Liver (tissue), 9 donors: ENCODE results near the gene DUOXA1. TPM values are rescaled to one million over a fixed set of nuclear protein-coding genes. Genes with fewer than 3 reads are reported as not detected.

Experiments used
- DNase-seq: peaks from one replicate; pipeline ENCODE4 v3.0.0-alpha.2; 2017; ENCODE audit warnings: low spot score
- H3K27ac ChIP-seq, 2 donors: one replicate each; pipeline ENCODE4 v1.7.0; 2013; ENCODE audit warnings: inconsistent platforms in 2 of 2, low read length in 2 of 2, control low read depth in 1 of 2, low read depth in 1 of 2, mild to moderate bottlenecking in 1 of 2
- H3K27me3 ChIP-seq, 4 donors: one replicate each; pipeline versions ENCODE4 v1.6.1 to v1.7.0; 2013; ENCODE audit warnings: low read length in 3 of 4, inconsistent platforms in 1 of 4, mild to moderate bottlenecking in 1 of 4, moderate library complexity in 1 of 4; ENCODE audit not compliant: control insufficient read depth in 4 of 4, insufficient read depth in 4 of 4
- H3K36me3 ChIP-seq, 4 donors: one replicate each; pipeline versions ENCODE4 v1.6.1 to v1.7.0; 2013; ENCODE audit warnings: low read length in 3 of 4, mild to moderate bottlenecking in 3 of 4, low read depth in 1 of 4, moderate library complexity in 1 of 4; ENCODE audit not compliant: control insufficient read depth in 4 of 4, insufficient read depth in 3 of 4
- H3K4me1 ChIP-seq, 4 donors: one replicate each; pipeline versions ENCODE4 v1.6.1 to v1.7.0; 2013; ENCODE audit warnings: low read length in 3 of 4, mild to moderate bottlenecking in 3 of 4, moderate library complexity in 1 of 4; ENCODE audit not compliant: control insufficient read depth in 4 of 4, insufficient read depth in 4 of 4
- H3K4me3 ChIP-seq, 3 donors: one replicate each; pipeline versions ENCODE4 v1.6.1 to v1.7.0; 2013; ENCODE audit warnings: low read length in 3 of 3, control low read depth in 1 of 3, low read depth in 1 of 3, mild to moderate bottlenecking in 1 of 3
- H3K9ac ChIP-seq, 2 donors: one replicate each; pipeline ENCODE4 v1.7.0; 2013; ENCODE audit warnings: low read length in 2 of 2, mild to moderate bottlenecking in 2 of 2, moderate library complexity in 2 of 2, control low read depth in 1 of 2, low read depth in 1 of 2
- H3K9me3 ChIP-seq, 4 donors: one replicate each; pipeline versions ENCODE4 v1.6.1 to v1.7.0; 2013; ENCODE audit warnings: low read length in 3 of 4; ENCODE audit not compliant: control insufficient read depth in 4 of 4
- EGR1 ChIP-seq, 2 donors: IDR thresholded peaks; 2 replicates each; pipeline ENCODE4 v1.6.1; 2016 to 2018; ENCODE audit warnings: antibody characterized with exemption in 2 of 2, low read depth in 2 of 2
- FOXA1 ChIP-seq: IDR thresholded peaks from 2 replicates; pipeline ENCODE4 v1.6.1; 2016; ENCODE audit warnings: antibody characterized with exemption
- FOXA2 ChIP-seq: IDR thresholded peaks from 2 replicates; pipeline ENCODE4 v1.6.1; 2016; ENCODE audit warnings: antibody characterized with exemption
- GABPA ChIP-seq, 2 donors: IDR thresholded peaks in 1 of 2; conservative IDR thresholded peaks in 1 of 2; 2 replicates each; pipeline ENCODE4 v1.6.1; 2016; ENCODE audit warnings: antibody characterized with exemption in 2 of 2, mild to moderate bottlenecking in 1 of 2, moderate library complexity in 1 of 2
- HNF4A ChIP-seq, 2 donors: conservative IDR thresholded peaks; 2 replicates each; pipeline ENCODE4 v1.6.1; 2016; ENCODE audit warnings: antibody characterized with exemption in 2 of 2, mild to moderate bottlenecking in 2 of 2
- HNF4G ChIP-seq: IDR thresholded peaks from 2 replicates; pipeline ENCODE4 v1.6.1; 2016; ENCODE audit warnings: antibody characterized with exemption
- JUND ChIP-seq, 2 donors: IDR thresholded peaks; 2 replicates each; pipeline ENCODE4 v1.6.1; 2016; ENCODE audit warnings: antibody characterized with exemption in 2 of 2
- NR2F2 ChIP-seq: IDR thresholded peaks from 2 replicates; pipeline ENCODE4 v1.6.1; 2016; ENCODE audit warnings: antibody characterized with exemption
- RAD21 ChIP-seq, 2 donors: IDR thresholded peaks; 2 replicates each; pipeline ENCODE4 v1.6.1; 2016; ENCODE audit warnings: antibody characterized with exemption in 2 of 2, mild to moderate bottlenecking in 2 of 2
- RXRA ChIP-seq, 2 donors: IDR thresholded peaks; 2 replicates each; pipeline ENCODE4 v1.6.1; 2017 to 2018; ENCODE audit warnings: antibody characterized with exemption in 2 of 2, mild to moderate bottlenecking in 1 of 2
- SP1 ChIP-seq: IDR thresholded peaks from 2 replicates; pipeline ENCODE4 v1.6.1; 2018; ENCODE audit warnings: antibody characterized with exemption, mild to moderate bottlenecking
- TAF1 ChIP-seq: conservative IDR thresholded peaks from 2 replicates; pipeline ENCODE4 v1.6.1; 2016; ENCODE audit warnings: antibody characterized with exemption, mild to moderate bottlenecking
- YY1 ChIP-seq: IDR thresholded peaks from 2 replicates; pipeline ENCODE4 v1.6.1; 2016; ENCODE audit warnings: antibody characterized with exemption, mild to moderate bottlenecking
- WGBS: extraction: QIAGEN DNeasy Blood & Tissue Kit; methylation state at CpG from one replicate; pipeline ENCODE4 v1.1.7; 2013; 5-methylcytosine and 5-hydroxymethylcytosine counted together
- polyA plus RNA-seq, 2 donors: library from polyadenylated mRNA; stranded (reverse) in 1 of 2; unstranded in 1 of 2; fragments of 200-250 nt in 1 of 2; fragments of >200 nt in 1 of 2; fragmentation: Nextera tagmentation in 1 of 2; extraction: Ambion mirVana in 1 of 2; gene quantifications; one replicate each; pipeline versions ENCODE4 v1.2.1 to v1.2.3, GENCODE V29; 2013 to 2015
- total RNA-seq, 2 donors: library from RNA; depleted of rRNA; stranded (reverse); fragments of >200 nt; gene quantifications; one replicate each; pipeline ENCODE4 v1.2.3, GENCODE V29; 2014
- TF ChIP-seq, protein P1 (sequence below): IDR thresholded peaks from 2 replicates; pipeline ENCODE4 v1.6.1; 2016; ENCODE audit warnings: antibody characterized with exemption
- TF ChIP-seq, protein P2 (sequence below): IDR thresholded peaks from 2 replicates; pipeline ENCODE4 v1.6.1; 2016; ENCODE audit warnings: antibody characterized with exemption
- TF ChIP-seq, protein P3 (sequence below): fragments of 150-350 bp; IDR thresholded peaks from 2 replicates; pipeline ENCODE4 v1.5.1; 2017; ENCODE audit warnings: improper control_type of control experiment, low read depth, low read length; ENCODE audit not compliant: missing input control
- TF ChIP-seq, protein P4 (sequence below): IDR thresholded peaks from 2 replicates; pipeline ENCODE4 v1.6.1; 2016; ENCODE audit warnings: antibody characterized with exemption, mild to moderate bottlenecking
- TF ChIP-seq, protein P5 (sequence below): IDR thresholded peaks from 2 replicates; pipeline ENCODE4 v1.6.1; 2016; ENCODE audit warnings: antibody characterized with exemption
- donor health status: healthy.
- donor health status: healthy.
- donor health status: healthy.
- donor health status: healthy.
- donor health status: healthy.

The DUOXA1 gene
- total and polyA plus RNA-seq, 4 donors, result 0.02 TPM; not detected in 3

DNA sequence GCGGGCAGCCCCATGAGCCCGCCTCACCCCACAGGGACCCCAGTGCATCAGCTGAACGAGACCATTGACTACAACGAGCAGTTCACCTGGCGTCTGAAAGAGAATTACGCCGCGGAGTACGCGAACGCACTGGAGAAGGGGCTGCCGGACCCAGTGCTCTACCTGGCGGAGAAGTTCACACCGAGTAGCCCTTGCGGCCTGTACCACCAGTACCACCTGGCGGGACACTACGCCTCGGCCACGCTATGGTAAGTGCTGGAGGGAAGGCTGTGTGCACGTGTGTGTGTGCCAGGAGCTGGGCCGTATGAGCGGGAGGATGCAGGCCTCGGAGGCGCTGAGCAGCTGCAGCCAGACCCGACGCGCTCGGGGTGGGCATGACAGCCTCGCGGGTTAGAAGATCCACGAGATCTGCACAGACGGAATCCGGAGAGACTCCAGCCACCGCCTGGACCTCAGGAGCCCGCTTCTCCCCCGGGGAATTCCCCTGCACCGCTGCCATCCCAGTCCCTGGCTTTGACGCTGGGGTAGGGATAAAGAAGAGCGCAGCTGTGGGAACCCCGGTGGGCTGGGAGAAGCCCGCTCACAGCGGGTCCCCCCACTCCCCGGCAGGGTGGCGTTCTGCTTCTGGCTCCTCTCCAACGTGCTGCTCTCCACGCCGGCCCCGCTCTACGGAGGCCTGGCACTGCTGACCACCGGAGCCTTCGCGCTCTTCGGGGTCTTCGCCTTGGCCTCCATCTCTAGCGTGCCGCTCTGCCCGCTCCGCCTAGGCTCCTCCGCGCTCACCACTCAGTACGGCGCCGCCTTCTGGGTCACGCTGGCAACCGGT is 13.0 kb downstream of the DUOXA1 start:
- DNase-seq, result no peak
- peaks cover 14 to 43% (median 28%) of the 10 kb centered on the region in 4 donors for H3K4me1 ChIP-seq
- no peak overlapping the region for H3K4me3 ChIP-seq
- H3K9ac ChIP-seq, result no peak overlapping the region
- TF ChIP-seq YY1 (no peak), FOXA2 (no peak), NR2F2 (no peak), EGR1 (IDR thresholded peaks at IDR 0.05; ENCODE audit: low read depth in 2 of 2) (no peak), RXRA (IDR thresholded peaks at IDR 0.05) (no peak), RAD21 (IDR thresholded peaks at IDR 0.05) (no peak), TAF1 (no peak), HNF4G (no peak), HNF4A (conservative IDR thresholded peaks at IDR 0.05) (no peak), GABPA (IDR thresholded peaks at IDR 0.05 in 1 of 2, conservative IDR thresholded peaks at IDR 0.05 in 1 of 2) (no peak), FOXA1 (no peak), JUND (IDR thresholded peaks at IDR 0.05) (no peak), SP1 (no peak)
- TF ChIP-seq, protein P1, sequence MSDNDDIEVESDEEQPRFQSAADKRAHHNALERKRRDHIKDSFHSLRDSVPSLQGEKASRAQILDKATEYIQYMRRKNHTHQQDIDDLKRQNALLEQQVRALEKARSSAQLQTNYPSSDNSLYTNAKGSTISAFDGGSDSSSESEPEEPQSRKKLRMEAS, result no peak
- TF ChIP-seq, protein P2, sequence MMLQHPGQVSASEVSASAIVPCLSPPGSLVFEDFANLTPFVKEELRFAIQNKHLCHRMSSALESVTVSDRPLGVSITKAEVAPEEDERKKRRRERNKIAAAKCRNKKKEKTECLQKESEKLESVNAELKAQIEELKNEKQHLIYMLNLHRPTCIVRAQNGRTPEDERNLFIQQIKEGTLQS, result no peak
- TF ChIP-seq, protein P3, sequence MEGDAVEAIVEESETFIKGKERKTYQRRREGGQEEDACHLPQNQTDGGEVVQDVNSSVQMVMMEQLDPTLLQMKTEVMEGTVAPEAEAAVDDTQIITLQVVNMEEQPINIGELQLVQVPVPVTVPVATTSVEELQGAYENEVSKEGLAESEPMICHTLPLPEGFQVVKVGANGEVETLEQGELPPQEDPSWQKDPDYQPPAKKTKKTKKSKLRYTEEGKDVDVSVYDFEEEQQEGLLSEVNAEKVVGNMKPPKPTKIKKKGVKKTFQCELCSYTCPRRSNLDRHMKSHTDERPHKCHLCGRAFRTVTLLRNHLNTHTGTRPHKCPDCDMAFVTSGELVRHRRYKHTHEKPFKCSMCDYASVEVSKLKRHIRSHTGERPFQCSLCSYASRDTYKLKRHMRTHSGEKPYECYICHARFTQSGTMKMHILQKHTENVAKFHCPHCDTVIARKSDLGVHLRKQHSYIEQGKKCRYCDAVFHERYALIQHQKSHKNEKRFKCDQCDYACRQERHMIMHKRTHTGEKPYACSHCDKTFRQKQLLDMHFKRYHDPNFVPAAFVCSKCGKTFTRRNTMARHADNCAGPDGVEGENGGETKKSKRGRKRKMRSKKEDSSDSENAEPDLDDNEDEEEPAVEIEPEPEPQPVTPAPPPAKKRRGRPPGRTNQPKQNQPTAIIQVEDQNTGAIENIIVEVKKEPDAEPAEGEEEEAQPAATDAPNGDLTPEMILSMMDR, result no peak
- TF ChIP-seq, protein P4, sequence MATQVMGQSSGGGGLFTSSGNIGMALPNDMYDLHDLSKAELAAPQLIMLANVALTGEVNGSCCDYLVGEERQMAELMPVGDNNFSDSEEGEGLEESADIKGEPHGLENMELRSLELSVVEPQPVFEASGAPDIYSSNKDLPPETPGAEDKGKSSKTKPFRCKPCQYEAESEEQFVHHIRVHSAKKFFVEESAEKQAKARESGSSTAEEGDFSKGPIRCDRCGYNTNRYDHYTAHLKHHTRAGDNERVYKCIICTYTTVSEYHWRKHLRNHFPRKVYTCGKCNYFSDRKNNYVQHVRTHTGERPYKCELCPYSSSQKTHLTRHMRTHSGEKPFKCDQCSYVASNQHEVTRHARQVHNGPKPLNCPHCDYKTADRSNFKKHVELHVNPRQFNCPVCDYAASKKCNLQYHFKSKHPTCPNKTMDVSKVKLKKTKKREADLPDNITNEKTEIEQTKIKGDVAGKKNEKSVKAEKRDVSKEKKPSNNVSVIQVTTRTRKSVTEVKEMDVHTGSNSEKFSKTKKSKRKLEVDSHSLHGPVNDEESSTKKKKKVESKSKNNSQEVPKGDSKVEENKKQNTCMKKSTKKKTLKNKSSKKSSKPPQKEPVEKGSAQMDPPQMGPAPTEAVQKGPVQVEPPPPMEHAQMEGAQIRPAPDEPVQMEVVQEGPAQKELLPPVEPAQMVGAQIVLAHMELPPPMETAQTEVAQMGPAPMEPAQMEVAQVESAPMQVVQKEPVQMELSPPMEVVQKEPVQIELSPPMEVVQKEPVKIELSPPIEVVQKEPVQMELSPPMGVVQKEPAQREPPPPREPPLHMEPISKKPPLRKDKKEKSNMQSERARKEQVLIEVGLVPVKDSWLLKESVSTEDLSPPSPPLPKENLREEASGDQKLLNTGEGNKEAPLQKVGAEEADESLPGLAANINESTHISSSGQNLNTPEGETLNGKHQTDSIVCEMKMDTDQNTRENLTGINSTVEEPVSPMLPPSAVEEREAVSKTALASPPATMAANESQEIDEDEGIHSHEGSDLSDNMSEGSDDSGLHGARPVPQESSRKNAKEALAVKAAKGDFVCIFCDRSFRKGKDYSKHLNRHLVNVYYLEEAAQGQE, result no peak
- TF ChIP-seq, protein P5, sequence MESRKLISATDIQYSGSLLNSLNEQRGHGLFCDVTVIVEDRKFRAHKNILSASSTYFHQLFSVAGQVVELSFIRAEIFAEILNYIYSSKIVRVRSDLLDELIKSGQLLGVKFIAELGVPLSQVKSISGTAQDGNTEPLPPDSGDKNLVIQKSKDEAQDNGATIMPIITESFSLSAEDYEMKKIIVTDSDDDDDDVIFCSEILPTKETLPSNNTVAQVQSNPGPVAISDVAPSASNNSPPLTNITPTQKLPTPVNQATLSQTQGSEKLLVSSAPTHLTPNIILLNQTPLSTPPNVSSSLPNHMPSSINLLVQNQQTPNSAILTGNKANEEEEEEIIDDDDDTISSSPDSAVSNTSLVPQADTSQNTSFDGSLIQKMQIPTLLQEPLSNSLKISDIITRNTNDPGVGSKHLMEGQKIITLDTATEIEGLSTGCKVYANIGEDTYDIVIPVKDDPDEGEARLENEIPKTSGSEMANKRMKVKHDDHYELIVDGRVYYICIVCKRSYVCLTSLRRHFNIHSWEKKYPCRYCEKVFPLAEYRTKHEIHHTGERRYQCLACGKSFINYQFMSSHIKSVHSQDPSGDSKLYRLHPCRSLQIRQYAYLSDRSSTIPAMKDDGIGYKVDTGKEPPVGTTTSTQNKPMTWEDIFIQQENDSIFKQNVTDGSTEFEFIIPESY, result no peak
- no peaks in the 10 kb centered on the region for H3K9me3 ChIP-seq
- no peaks in the 10 kb centered on the region for H3K36me3 ChIP-seq
- peaks cover 4 to 14% (median 7%) of the 10 kb centered on the region in 4 donors for H3K27me3 ChIP-seq
- 15% methylated on average over 65 of the region's 65 CpGs for WGBS
- no peak overlapping the region for H3K27ac ChIP-seq
